Ecto neural progenitor cell (in vitro differentiated cells): Measurements from ENCODE around the gene DIAPH1.

Experiments
- DNase-seq: peaks from one replicate; pipeline ENCODE4 v3.0.0-alpha.2; 2018; ENCODE audit warnings: low spot score

The DIAPH1 gene

GRCh38 chr5:141484310-141484640 lies 134.5 kb downstream of the DIAPH1 start:
- no peak for DNase-seq

GRCh38 chr5:141483902-141484301 lies 134.9 kb downstream of the DIAPH1 start:
- DNase-seq, result no peak

GRCh38 chr5:141479776-141480175 lies 139.0 kb downstream of the DIAPH1 start:
- no peak for DNase-seq

GRCh38 chr5:141478321-141478945 lies 140.4 kb downstream of the DIAPH1 start:
- peak; percentile 49 for DNase-seq

GRCh38 chr5:141477815-141478214 lies 141.0 kb downstream of the DIAPH1 start:
- DNase-seq, result no peak

DNA sequence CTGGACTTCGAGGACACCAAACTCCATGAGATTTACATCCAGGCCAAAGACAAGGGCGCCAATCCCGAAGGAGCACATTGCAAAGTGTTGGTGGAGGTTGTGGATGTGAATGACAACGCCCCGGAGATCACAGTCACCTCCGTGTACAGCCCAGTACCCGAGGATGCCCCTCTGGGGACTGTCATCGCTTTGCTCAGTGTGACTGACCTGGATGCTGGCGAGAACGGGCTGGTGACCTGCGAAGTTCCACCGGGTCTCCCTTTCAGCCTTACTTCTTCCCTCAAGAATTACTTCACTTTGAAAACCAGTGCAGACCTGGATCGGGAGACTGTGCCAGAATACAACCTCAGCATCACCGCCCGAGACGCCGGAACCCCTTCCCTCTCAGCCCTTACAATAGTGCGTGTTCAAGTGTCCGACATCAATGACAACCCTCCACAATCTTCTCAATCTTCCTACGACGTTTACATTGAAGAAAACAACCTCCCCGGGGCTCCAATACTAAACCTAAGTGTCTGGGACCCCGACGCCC lies 141.7 kb downstream of the DIAPH1 start:
- no peak for DNase-seq

GRCh38 chr5:141476132-141476911 lies 142.5 kb downstream of the DIAPH1 start:
- DNase-seq, result peak; percentile 69

DNA sequence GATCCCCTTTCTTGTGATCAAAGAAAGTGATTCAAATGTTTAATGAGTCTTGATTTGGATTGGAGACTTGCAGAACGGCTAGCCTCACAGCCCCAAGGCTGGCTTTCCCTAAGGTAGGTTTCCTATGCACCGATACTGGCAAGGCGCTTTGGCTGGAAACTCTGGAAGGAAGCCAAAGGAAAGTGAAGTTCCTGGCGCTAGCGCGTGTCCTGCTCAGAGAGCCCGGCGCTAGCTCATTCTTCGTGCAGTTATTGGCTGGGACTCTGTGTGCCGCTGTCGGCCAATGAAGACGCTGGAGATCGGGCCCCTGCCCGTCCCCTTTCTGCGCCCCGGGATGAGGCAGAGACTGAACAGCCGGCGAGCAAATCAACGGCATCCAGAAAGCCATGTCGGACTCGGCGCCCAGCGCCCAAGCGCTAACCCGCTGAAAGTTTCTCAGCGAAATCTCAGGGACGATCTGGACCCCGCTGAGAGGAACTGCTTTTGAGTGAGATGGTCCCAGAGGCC lies 143.1 kb downstream of the DIAPH1 start, which contains the start of gene PCDHGC3:
TSS of gene PCDHGC3 (plus strand) at position 342 of the 507 bp plus-strand sequence. CDS start at position 493, 151 bp downstream.
- DNase-seq, result peak; percentile 93

DNA sequence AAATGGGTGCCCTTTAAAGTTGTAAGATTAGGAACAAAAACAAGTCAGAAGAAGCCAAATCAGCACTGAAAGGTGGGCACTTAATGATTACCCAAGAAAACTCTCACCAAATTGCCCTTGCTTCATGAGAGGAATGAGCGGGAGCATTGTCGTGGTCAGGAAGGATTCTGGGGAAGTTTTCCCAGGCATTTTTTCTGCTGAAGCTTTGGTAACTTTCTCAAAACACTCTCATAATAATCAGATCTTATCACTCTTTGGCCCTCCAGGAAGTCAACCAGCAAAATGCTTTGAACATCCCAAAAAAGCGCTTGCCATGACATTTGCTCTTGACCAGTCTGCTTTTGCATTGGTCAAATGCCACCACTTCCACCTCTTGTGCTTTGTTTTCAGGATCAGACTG lies 153.4 kb downstream of the DIAPH1 start:
- no peak for DNase-seq
